ENCODE data around the gene ROM1. TPM values are rescaled to one million over a fixed set of nuclear protein-coding genes. Genes with fewer than 3 reads are reported as not detected.
A peak's percentile ranks its signal among the peaks of the same experiment; 100 is the strongest.

Gene ROM1
- total RNA-seq, 2 donors from 2014 or later, result 0.71 to 1.3 TPM

DNA sequence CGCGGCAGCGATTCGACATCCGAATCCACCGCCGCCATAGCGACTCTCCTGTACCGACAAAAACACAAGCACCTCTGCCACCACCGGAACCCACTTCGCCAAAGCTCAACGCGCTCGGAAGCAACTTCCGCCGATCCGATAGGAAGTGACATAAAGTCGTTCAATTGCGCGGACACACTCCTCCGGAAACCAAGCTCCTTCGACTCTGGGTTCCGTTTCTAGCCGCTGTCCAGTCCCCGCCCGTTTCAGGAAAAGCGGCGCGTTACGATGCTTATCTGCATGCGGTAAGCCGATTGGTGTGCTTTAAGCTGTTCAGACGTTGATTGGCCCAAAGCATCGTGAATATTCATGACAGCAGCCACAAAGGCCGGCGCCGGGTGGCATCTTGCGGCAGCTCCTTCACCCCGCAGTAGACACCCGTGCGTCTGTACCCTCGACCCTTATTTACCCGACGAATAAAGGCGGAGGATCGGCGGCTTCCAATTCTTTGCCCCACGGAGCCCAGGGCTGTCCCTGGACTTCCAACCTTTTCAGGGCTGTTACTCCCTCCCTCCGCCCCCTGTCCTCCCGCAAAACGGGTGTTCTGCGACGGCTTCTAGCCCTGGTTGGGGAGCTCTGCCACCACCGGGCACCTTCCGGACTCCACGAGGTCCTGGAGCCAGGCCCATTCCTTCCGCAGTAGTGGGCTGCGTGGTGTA lies 21.5 kb upstream of the ROM1 start, which contains the start of gene TUT1:
Gene TUT1, minus strand, starts transcription at position 76 of the 698 bp plus-strand sequence. Its CDS starts 38 bp downstream, at position 38.
- peak within 1 kb of the TSS; percentile 96 for H3K27ac ChIP-seq (ENCODE audit: low read depth, low read length)
- peak; percentile 99 for DNase-seq
- no peaks in the 10 kb centered on the region for H3K27me3 ChIP-seq (ENCODE audit: control insufficient read depth, insufficient read depth, low read length, poor library complexity, severe bottlenecking)
- peak within 1 kb of the TSS; percentile 79 for H3K9ac ChIP-seq (ENCODE audit: extremely low read depth, low read length, poor library complexity, severe bottlenecking)
- no peaks in the 10 kb centered on the region for H3K27me3 Mint-ChIP-seq (ENCODE audit: insufficient read depth)
- peaks cover 50% of the 10 kb centered on the region for H3K36me3 Mint-ChIP-seq (ENCODE audit: low read depth)
- H3K4me1 Mint-ChIP-seq, result peaks cover 15% of the 10 kb centered on the region
- H3K4me3 ChIP-seq (ENCODE audit: low read length), result peak within 1 kb of the TSS; percentile 99
- H3K27ac Mint-ChIP-seq, result peak within 1 kb of the TSS; percentile 97
- peak within 1 kb of the TSS; percentile 87 for H3K4me3 Mint-ChIP-seq
- H3K9me3 ChIP-seq (ENCODE audit: control insufficient read depth, low read length), result no peaks in the 10 kb centered on the region
- H3K9me3 Mint-ChIP-seq, result no peaks in the 10 kb centered on the region
- WGBS, 2 experiments (ENCODE audit: insufficient coverage in 1 of 2, insufficient read length in 1 of 2), result 0 to 1% methylated on average over 37 to 58 of the region's 58 CpGs
- peaks cover 57% of the 10 kb centered on the region for H3K36me3 ChIP-seq (ENCODE audit: control insufficient read depth, insufficient read depth, low read length)
- TF ChIP-seq, protein P1, sequence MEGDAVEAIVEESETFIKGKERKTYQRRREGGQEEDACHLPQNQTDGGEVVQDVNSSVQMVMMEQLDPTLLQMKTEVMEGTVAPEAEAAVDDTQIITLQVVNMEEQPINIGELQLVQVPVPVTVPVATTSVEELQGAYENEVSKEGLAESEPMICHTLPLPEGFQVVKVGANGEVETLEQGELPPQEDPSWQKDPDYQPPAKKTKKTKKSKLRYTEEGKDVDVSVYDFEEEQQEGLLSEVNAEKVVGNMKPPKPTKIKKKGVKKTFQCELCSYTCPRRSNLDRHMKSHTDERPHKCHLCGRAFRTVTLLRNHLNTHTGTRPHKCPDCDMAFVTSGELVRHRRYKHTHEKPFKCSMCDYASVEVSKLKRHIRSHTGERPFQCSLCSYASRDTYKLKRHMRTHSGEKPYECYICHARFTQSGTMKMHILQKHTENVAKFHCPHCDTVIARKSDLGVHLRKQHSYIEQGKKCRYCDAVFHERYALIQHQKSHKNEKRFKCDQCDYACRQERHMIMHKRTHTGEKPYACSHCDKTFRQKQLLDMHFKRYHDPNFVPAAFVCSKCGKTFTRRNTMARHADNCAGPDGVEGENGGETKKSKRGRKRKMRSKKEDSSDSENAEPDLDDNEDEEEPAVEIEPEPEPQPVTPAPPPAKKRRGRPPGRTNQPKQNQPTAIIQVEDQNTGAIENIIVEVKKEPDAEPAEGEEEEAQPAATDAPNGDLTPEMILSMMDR (conservative IDR thresholded peaks at IDR 0.05), result no peak
- H3K4me1 ChIP-seq (ENCODE audit: control insufficient read depth, insufficient read depth, low read length), result no peaks in the 10 kb centered on the region

GRCh38 chr11:62592146-62592815 lies 20.8 kb upstream of the ROM1 start:
- Mint-ChIP-seq H3K4me3 (peak overlapping the region; percentile 87), H3K9me3 (no peaks in the 10 kb centered on the region), H3K4me1 (peaks cover 17% of the 10 kb centered on the region), H3K27me3 (ENCODE audit: insufficient read depth) (no peaks in the 10 kb centered on the region), H3K36me3 (ENCODE audit: low read depth) (peaks cover 55% of the 10 kb centered on the region), H3K27ac (peak overlapping the region; percentile 92)
- WGBS, 2 experiments (ENCODE audit: insufficient coverage in 1 of 2, insufficient read length in 1 of 2), result 33 to 37% methylated on average over 16 of the region's 17 CpGs
- Histone ChIP-seq H3K27me3 (ENCODE audit: control insufficient read depth, insufficient read depth, low read length, poor library complexity, severe bottlenecking) (no peaks in the 10 kb centered on the region), H3K27ac (ENCODE audit: low read depth, low read length) (peak overlapping the region; percentile 96), H3K36me3 (ENCODE audit: control insufficient read depth, insufficient read depth, low read length) (peaks cover 63% of the 10 kb centered on the region), H3K4me1 (ENCODE audit: control insufficient read depth, insufficient read depth, low read length) (no peaks in the 10 kb centered on the region), H3K9ac (ENCODE audit: extremely low read depth, low read length, poor library complexity, severe bottlenecking) (peak overlapping the region; percentile 21), H3K9me3 (ENCODE audit: control insufficient read depth, low read length) (no peaks in the 10 kb centered on the region), H3K4me3 (ENCODE audit: low read length) (peak overlapping the region; percentile 99)
- no peak for DNase-seq
- TF ChIP-seq, protein P1 (conservative IDR thresholded peaks at IDR 0.05), result no peak

- TF ChIP-seq, protein P1 (conservative IDR thresholded peaks at IDR 0.05), result no peak
- Mint-ChIP-seq H3K36me3 (ENCODE audit: low read depth) (peaks cover 57% of the 10 kb centered on the region), H3K27ac (no peak overlapping the region), H3K4me3 (no peak overlapping the region), H3K9me3 (no peaks in the 10 kb centered on the region), H3K27me3 (ENCODE audit: insufficient read depth) (no peaks in the 10 kb centered on the region), H3K4me1 (peaks cover 23% of the 10 kb centered on the region)
- H3K27ac ChIP-seq (ENCODE audit: low read depth, low read length), result peak overlapping the region; percentile 15
- H3K36me3 ChIP-seq (ENCODE audit: control insufficient read depth, insufficient read depth, low read length), result peaks cover 64% of the 10 kb centered on the region
- H3K9ac ChIP-seq (ENCODE audit: extremely low read depth, low read length, poor library complexity, severe bottlenecking), result no peak overlapping the region
- DNase-seq, result no peak
- no peaks in the 10 kb centered on the region for H3K27me3 ChIP-seq (ENCODE audit: control insufficient read depth, insufficient read depth, low read length, poor library complexity, severe bottlenecking)
- 86% methylated on average over 8 of the region's 8 CpGs; no CpG with 5 or more reads in 1 of the 2 experiments for WGBS, 2 experiments (ENCODE audit: insufficient coverage in 1 of 2, insufficient read length in 1 of 2)
- H3K4me1 ChIP-seq (ENCODE audit: control insufficient read depth, insufficient read depth, low read length), result peaks cover 5% of the 10 kb centered on the region
- H3K4me3 ChIP-seq (ENCODE audit: low read length), result no peak overlapping the region
- H3K9me3 ChIP-seq (ENCODE audit: control insufficient read depth, low read length), result no peaks in the 10 kb centered on the region
Measured at GRCh38 chr11:62592989-62593421, 20.1 kb upstream of the ROM1 start.
